Measurements from ENCODE around the gene APBA2.

GRCh38 chr15:29114221-29115092, 228.7 kb downstream of the APBA2 start:
- no peak for TF ChIP-seq CTCF (IDR thresholded peaks at IDR 0.05 in 2 of 3, conservative IDR thresholded peaks at IDR 0.05 in 1 of 3; ENCODE audit: control insufficient read depth in 2 of 3, extremely low read depth in 1 of 3, insufficient read depth in 1 of 3, low read depth in 3 of 3, low read length in 3 of 3)
- no peak for TF ChIP-seq CHD2 (IDR thresholded peaks at IDR 0.05; ENCODE audit: borderline replicate concordance, low read depth, low read length)
